ENCODE results near the gene SHC4.

SHC4 gene

DNA sequence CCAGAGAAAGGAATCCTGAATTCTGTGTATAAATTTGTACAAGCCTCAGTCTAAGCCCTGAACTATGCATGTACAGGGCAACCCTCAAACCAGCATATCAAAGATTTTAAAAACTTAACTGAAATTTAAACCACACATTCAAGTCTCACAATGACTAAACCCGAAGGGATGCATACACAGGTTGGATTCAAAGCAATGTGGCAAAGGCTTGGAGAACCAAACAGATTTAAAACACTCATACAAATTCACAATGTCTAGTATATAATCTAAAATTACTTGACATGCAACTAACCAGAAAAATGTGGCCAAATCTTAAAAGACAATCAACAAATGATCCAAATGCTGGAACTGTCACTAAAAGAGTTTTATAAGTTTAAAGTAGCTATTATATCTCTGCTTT is 189.2 kb downstream of the SHC4 start:
- H3K36me3 Mint-ChIP-seq: peaks cover 58% of the 10 kb centered on the region
- H3K27ac Mint-ChIP-seq: no peak overlapping the region
- no peak for ATAC-seq
- H3K4me1 Mint-ChIP-seq: no peaks in the 10 kb centered on the region
- H3K4me3 Mint-ChIP-seq: no peak overlapping the region
- peaks cover 5% of the 10 kb centered on the region for H3K9me3 Mint-ChIP-seq
- no peaks in the 10 kb centered on the region for H3K27me3 Mint-ChIP-seq
